BLaER1 (cell line): Measurements from ENCODE around the gene LRIG3.
"Not testable (repeated sequence)": the region's sequence is repeated elsewhere in the genome, so short reads cannot be mapped to it uniquely, and the experiment has no call there.

Experiments
- H3K27ac ChIP-seq: shearing (Covaris generic); formaldehyde crosslinking; 2 replicates; pipeline ENCODE4 v1.8.1; 2022
- H3K27me3 ChIP-seq: shearing (Covaris generic); formaldehyde crosslinking; 2 replicates; pipeline ENCODE4 v1.8.1; 2022
- H3K36me3 ChIP-seq: shearing (Covaris generic); formaldehyde crosslinking; 2 replicates; pipeline ENCODE4 v1.8.1; 2022
- H3K4me1 ChIP-seq: shearing (Covaris generic); formaldehyde crosslinking; 2 replicates; pipeline ENCODE4 v1.8.1; 2022
- H3K4me2 ChIP-seq: shearing (Covaris generic); formaldehyde crosslinking; 2 replicates; pipeline ENCODE4 v1.8.1; 2022
- H3K4me3 ChIP-seq: shearing (Covaris generic); formaldehyde crosslinking; 2 replicates; pipeline ENCODE4 v1.8.1; 2022
- H3K9ac ChIP-seq: shearing (Covaris generic); formaldehyde crosslinking; 2 replicates; pipeline ENCODE4 v1.8.1; 2022
- H3K9me3 ChIP-seq: shearing (Covaris generic); formaldehyde crosslinking; 2 replicates; pipeline ENCODE4 v1.8.1; 2022
- H4K20me1 ChIP-seq: shearing (Covaris generic); formaldehyde crosslinking; 2 replicates; pipeline ENCODE4 v1.8.1; 2022
- Cebpa-rat ChIP-seq: shearing (Covaris generic); IDR thresholded peaks from 2 replicates; pipeline ENCODE4 v1.8.1; 2022

LRIG3 gene

GRCh38 chr12:58959639-58960300 lies 39.5 kb upstream of the LRIG3 start:
- Histone ChIP-seq H3K4me1 (no peaks in the 10 kb centered on the region), H3K36me3 (no peaks in the 10 kb centered on the region), H3K27me3 (no peaks in the 10 kb centered on the region), H3K4me3 (no peak overlapping the region), H3K4me2 (no peak overlapping the region), H3K27ac (no peak overlapping the region), H3K9me3 (no peaks in the 10 kb centered on the region), H3K9ac (no peak overlapping the region), H4K20me1 (no peaks in the 10 kb centered on the region)
- no peak for TF ChIP-seq Cebpa-rat

DNA sequence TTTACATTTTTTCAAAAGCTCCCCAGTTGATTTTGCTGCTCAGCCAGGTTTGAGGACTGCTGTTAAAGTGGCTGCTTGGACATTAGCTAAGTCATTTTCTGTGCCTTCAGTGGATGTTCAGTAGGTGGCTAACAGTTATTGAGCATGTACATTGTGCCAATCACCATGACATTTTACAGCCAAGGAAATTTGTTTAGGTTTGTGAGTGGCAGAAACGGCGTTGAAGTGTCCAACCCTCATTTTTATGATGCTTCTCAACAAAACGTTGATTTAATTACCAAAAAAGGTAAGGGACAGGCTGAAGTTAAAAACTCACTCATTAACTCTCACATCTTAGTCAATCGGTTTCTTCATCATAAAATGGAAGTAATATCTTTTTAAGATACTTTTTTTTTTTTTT lies 37.0 kb upstream of the LRIG3 start:
- Histone ChIP-seq H3K27ac (no peak overlapping the region), H4K20me1 (no peaks in the 10 kb centered on the region), H3K27me3 (no peaks in the 10 kb centered on the region), H3K36me3 (no peaks in the 10 kb centered on the region), H3K4me1 (no peaks in the 10 kb centered on the region), H3K9me3 (no peaks in the 10 kb centered on the region), H3K9ac (no peak overlapping the region), H3K4me3 (no peak overlapping the region), H3K4me2 (no peak overlapping the region)
- TF ChIP-seq Cebpa-rat, result no peak

GRCh38 chr12:58955849-58956248 lies 35.5 kb upstream of the LRIG3 start:
- Histone ChIP-seq H3K4me3 (no peak overlapping the region), H4K20me1 (no peaks in the 10 kb centered on the region), H3K27me3 (no peaks in the 10 kb centered on the region), H3K36me3 (no peaks in the 10 kb centered on the region), H3K9me3 (no peaks in the 10 kb centered on the region), H3K4me1 (no peaks in the 10 kb centered on the region), H3K27ac (no peak overlapping the region), H3K9ac (no peak overlapping the region), H3K4me2 (no peak overlapping the region)
- no peak for TF ChIP-seq Cebpa-rat

DNA sequence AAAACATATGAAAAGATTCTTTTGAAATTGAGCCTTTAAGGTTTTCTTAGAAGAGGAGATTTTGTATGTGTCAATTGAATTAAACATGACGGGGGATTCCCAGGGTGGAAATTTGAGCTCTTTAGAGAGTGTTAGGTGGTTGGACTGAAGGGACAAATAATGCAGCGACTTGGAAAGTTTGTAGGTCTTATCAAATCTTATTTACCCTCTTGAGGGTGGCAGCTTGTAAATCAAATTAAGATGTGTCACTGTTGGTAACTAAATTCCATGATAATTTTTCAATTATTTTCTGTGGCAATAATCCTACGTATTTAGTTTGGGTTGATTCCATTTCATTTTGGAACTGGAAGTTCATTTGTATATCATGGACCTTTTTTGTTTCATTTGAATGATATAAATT lies 33.7 kb upstream of the LRIG3 start:
- TF ChIP-seq Cebpa-rat, result no peak
- H3K9me3 ChIP-seq, result no peaks in the 10 kb centered on the region
- no peaks in the 10 kb centered on the region for H3K27me3 ChIP-seq
- H3K4me2 ChIP-seq, result no peak overlapping the region
- no peaks in the 10 kb centered on the region for H3K36me3 ChIP-seq
- H3K9ac ChIP-seq, result no peak overlapping the region
- H3K27ac ChIP-seq, result no peak overlapping the region
- no peaks in the 10 kb centered on the region for H3K4me1 ChIP-seq
- H3K4me3 ChIP-seq, result no peak overlapping the region
- H4K20me1 ChIP-seq, result no peaks in the 10 kb centered on the region

DNA sequence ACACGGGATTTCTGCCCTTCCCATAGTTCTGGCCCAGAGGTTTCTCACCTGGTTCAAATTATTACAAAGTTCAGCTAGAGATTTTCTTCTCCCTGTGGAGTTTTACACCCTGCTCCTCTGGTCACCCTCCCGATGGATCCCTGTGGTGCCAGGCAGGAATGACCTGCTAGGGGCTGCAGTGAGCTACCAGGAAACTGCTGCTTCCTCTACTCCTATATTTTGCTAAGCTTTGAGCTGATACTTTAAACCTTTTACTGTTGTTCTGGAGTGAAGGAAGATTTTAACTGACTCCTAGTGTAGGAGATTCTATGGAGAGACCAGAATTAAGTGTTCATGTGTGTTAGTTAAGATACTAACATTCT lies 30.4 kb upstream of the LRIG3 start:
- Histone ChIP-seq H3K4me2 (no peak overlapping the region), H3K4me3 (no peak overlapping the region), H3K27ac (no peak overlapping the region), H3K36me3 (no peaks in the 10 kb centered on the region), H4K20me1 (no peaks in the 10 kb centered on the region), H3K9me3 (0 out of 2 replicates have a peak, but pooled peaks cover 4% of the 10 kb centered on the region), H3K27me3 (no peaks in the 10 kb centered on the region), H3K9ac (no peak overlapping the region), H3K4me1 (no peaks in the 10 kb centered on the region)
- no peak for TF ChIP-seq Cebpa-rat

- H3K27me3 ChIP-seq, H3K4me2 ChIP-seq, H3K36me3 ChIP-seq, H3K27ac ChIP-seq, H3K4me1 ChIP-seq, H3K4me3 ChIP-seq, H4K20me1 ChIP-seq, H3K9ac ChIP-seq, H3K9me3 ChIP-seq: not testable (repeated sequence)
Measured at GRCh38 chr12:58949954-58950738, 29.8 kb upstream of the LRIG3 start.

DNA sequence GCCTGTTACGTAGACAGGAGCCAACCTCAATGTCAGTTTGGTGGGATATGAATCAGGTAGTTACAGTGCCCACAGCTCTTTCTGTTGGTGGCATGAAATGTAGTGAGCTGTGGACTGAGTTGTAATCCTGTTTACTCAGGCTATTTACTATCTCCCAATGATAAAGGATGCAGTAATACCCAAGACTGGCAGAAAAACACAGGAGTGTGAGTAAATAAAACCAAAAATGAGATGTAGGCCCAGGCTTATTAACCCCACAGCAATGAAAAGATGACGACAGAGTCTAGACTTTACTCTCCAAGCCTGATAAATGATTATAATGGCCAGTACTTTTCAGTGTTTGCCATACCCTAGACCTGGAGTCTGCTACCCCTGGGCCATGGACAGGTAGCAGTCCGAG lies 22.8 kb upstream of the LRIG3 start:
- no peaks in the 10 kb centered on the region for H3K36me3 ChIP-seq
- no peak for TF ChIP-seq Cebpa-rat
- H3K9ac ChIP-seq, result no peak overlapping the region
- no peak overlapping the region for H3K4me2 ChIP-seq
- H3K4me3 ChIP-seq, result no peak overlapping the region
- no peaks in the 10 kb centered on the region for H3K4me1 ChIP-seq
- no peaks in the 10 kb centered on the region for H3K27me3 ChIP-seq
- no peak overlapping the region for H3K27ac ChIP-seq
- no peaks in the 10 kb centered on the region for H3K9me3 ChIP-seq
- H4K20me1 ChIP-seq, result no peaks in the 10 kb centered on the region

GRCh38 chr12:58942345-58942744 lies 22.0 kb upstream of the LRIG3 start:
- Histone ChIP-seq H3K4me2 (no peak overlapping the region), H3K36me3 (no peaks in the 10 kb centered on the region), H3K4me3 (no peak overlapping the region), H3K9me3 (no peaks in the 10 kb centered on the region), H3K9ac (no peak overlapping the region), H3K27me3 (no peaks in the 10 kb centered on the region), H3K4me1 (no peaks in the 10 kb centered on the region), H4K20me1 (no peaks in the 10 kb centered on the region), H3K27ac (no peak overlapping the region)
- no peak for TF ChIP-seq Cebpa-rat

DNA sequence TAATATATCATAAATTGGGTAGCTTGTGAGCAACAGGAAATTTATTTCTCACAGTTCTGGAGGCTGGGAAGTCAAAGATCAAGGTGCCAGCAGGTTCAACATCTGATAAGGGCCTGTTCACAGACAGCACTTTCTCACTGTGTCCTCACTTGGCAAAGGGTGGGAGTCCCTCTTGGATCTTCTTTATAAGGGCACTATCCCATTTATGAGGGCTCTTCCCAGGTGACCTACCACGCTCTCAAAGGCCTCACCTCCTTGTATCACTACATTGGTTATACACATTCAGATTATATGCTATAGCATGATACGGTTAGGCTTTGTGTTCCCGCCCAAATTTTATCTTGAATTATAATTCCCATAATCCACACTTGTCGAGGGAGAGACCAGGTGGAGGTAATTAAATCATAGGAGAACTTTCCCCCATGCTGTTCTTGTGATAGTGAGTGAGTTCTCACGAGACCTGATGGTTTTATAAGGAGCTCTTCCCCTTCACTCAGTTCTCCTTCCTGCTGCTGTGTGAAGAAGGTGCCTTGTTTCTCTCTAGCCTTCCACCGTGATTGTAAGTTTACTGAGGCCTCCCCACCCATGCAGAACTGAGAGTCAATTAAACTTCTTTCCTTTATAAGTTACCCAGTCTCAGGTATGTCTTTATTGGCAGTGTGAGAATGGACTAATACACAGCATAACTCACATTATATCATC lies 19.2 kb upstream of the LRIG3 start:
- H3K4me1 ChIP-seq, result no peaks in the 10 kb centered on the region
- TF ChIP-seq Cebpa-rat, result no peak
- H4K20me1 ChIP-seq, result no peaks in the 10 kb centered on the region
- no peaks in the 10 kb centered on the region for H3K27me3 ChIP-seq
- no peak overlapping the region for H3K4me3 ChIP-seq
- H3K9ac ChIP-seq, result no peak overlapping the region
- H3K4me2 ChIP-seq, result no peak overlapping the region
- H3K9me3 ChIP-seq, result no peaks in the 10 kb centered on the region
- no peak overlapping the region for H3K27ac ChIP-seq
- no peaks in the 10 kb centered on the region for H3K36me3 ChIP-seq

DNA sequence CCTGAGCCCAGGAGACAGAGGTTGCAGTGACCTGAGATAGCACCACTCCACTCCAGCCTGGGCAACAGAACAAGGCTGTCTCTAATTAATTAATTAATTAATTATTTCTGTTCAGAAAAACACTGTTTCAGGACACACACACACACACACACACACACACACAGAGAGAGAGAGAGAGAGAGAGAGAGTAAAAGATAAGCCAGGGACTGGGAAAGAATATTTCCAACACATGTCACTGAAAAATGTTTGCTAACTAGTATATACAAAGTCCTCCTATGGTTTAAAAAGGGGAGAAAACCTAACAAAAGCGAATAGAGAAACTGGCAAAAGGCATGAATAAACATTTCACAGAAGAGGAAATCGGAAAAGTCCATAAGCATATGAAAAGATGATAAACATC lies 18.1 kb upstream of the LRIG3 start:
- Histone ChIP-seq H3K27me3 (no peaks in the 10 kb centered on the region), H3K9ac (no peak overlapping the region), H3K4me2 (no peak overlapping the region), H3K4me3 (no peak overlapping the region), H3K4me1 (no peaks in the 10 kb centered on the region), H4K20me1 (no peaks in the 10 kb centered on the region), H3K9me3 (no peaks in the 10 kb centered on the region), H3K36me3 (no peaks in the 10 kb centered on the region), H3K27ac (no peak overlapping the region)
- TF ChIP-seq Cebpa-rat, result no peak
